Measurements from ENCODE around the gene TEAD3.
A peak's percentile ranks its signal among the peaks of the same experiment; 100 is the strongest.

TEAD3 gene

GRCh38 chr6:35485402-35485877 is 11.4 kb downstream of the TEAD3 start:
- no peak for TF ChIP-seq USF1 (IDR thresholded peaks at IDR 0.05)
- no peak for TF ChIP-seq YY1 (IDR thresholded peaks at IDR 0.05; ENCODE audit: low read depth)
- TF ChIP-seq MAX (IDR thresholded peaks at IDR 0.05), result peak; percentile 20; the same call in 1 of the 2 replicates
- TF ChIP-seq TEAD4 (IDR thresholded peaks at IDR 0.05), result peak; percentile 96
- TF ChIP-seq REST (IDR thresholded peaks at IDR 0.05; ENCODE audit: low read depth), result no peak
- no peak for TF ChIP-seq RAD21 (IDR thresholded peaks at IDR 0.05; ENCODE audit: low read depth)
- no peak for TF ChIP-seq TCF12 (IDR thresholded peaks at IDR 0.05; ENCODE audit: low read depth)
- no peak for TF ChIP-seq CEBPB (IDR thresholded peaks at IDR 0.05)
- no peak for TF ChIP-seq TAF1 (IDR thresholded peaks at IDR 0.05; ENCODE audit: low read depth)
- no peak for TF ChIP-seq CREB1 (IDR thresholded peaks at IDR 0.05; ENCODE audit: low read depth)
- no peak for TF ChIP-seq FOXM1 (IDR thresholded peaks at IDR 0.05; ENCODE audit: borderline replicate concordance, low read depth)
- no peak for TF ChIP-seq EGR1 (IDR thresholded peaks at IDR 0.05)
- TF ChIP-seq ZBTB7A (IDR thresholded peaks at IDR 0.05; ENCODE audit: low read depth), result peak; percentile 83
- 0 out of 2 replicates have a peak, but pooled peaks have one; percentile 24 for TF ChIP-seq NFIC (IDR thresholded peaks at IDR 0.05)
- TF ChIP-seq EP300 (IDR thresholded peaks at IDR 0.05; ENCODE audit: borderline replicate concordance), result no peak; the same call in 1 of the 2 replicates

GRCh38 chr6:35484921-35485392 is 11.9 kb downstream of the TEAD3 start:
- TF ChIP-seq MAX (IDR thresholded peaks at IDR 0.05), result no peak
- TF ChIP-seq TEAD4 (IDR thresholded peaks at IDR 0.05), result no peak
- TF ChIP-seq FOXM1 (IDR thresholded peaks at IDR 0.05; ENCODE audit: borderline replicate concordance, low read depth), result no peak
- no peak for TF ChIP-seq CREB1 (IDR thresholded peaks at IDR 0.05; ENCODE audit: low read depth)
- no peak for TF ChIP-seq RAD21 (IDR thresholded peaks at IDR 0.05; ENCODE audit: low read depth)
- no peak for TF ChIP-seq USF1 (IDR thresholded peaks at IDR 0.05)
- TF ChIP-seq ZBTB7A (IDR thresholded peaks at IDR 0.05; ENCODE audit: low read depth), result no peak
- TF ChIP-seq CEBPB (IDR thresholded peaks at IDR 0.05), result no peak
- TF ChIP-seq YY1 (IDR thresholded peaks at IDR 0.05; ENCODE audit: low read depth), result no peak
- TF ChIP-seq EP300 (IDR thresholded peaks at IDR 0.05; ENCODE audit: borderline replicate concordance), result no peak
- TF ChIP-seq TAF1 (IDR thresholded peaks at IDR 0.05; ENCODE audit: low read depth), result no peak
- TF ChIP-seq REST (IDR thresholded peaks at IDR 0.05; ENCODE audit: low read depth), result no peak
- TF ChIP-seq EGR1 (IDR thresholded peaks at IDR 0.05), result no peak
- no peak for TF ChIP-seq NFIC (IDR thresholded peaks at IDR 0.05)
- TF ChIP-seq TCF12 (IDR thresholded peaks at IDR 0.05; ENCODE audit: low read depth), result no peak

GRCh38 chr6:35483893-35484645 is 12.8 kb downstream of the TEAD3 start:
- no peak for TF ChIP-seq EP300 (IDR thresholded peaks at IDR 0.05; ENCODE audit: borderline replicate concordance)
- TF ChIP-seq EGR1 (IDR thresholded peaks at IDR 0.05), result no peak
- TF ChIP-seq CREB1 (IDR thresholded peaks at IDR 0.05; ENCODE audit: low read depth), result no peak
- no peak for TF ChIP-seq YY1 (IDR thresholded peaks at IDR 0.05; ENCODE audit: low read depth)
- no peak for TF ChIP-seq TEAD4 (IDR thresholded peaks at IDR 0.05)
- no peak for TF ChIP-seq MAX (IDR thresholded peaks at IDR 0.05)
- no peak for TF ChIP-seq TAF1 (IDR thresholded peaks at IDR 0.05; ENCODE audit: low read depth)
- no peak for TF ChIP-seq NFIC (IDR thresholded peaks at IDR 0.05)

- no peak for TF ChIP-seq REST (IDR thresholded peaks at IDR 0.05; ENCODE audit: low read depth)
Measured at GRCh38 chr6:35483490-35483889, 13.4 kb downstream of the TEAD3 start.
